NCI-H187 treated with DMSO at 0.1 percent for 48 hours (cell line): ENCODE results near the gene C1orf94.
"Not testable (repeated sequence)": the region's sequence is repeated elsewhere in the genome, so short reads cannot be mapped to it uniquely, and the experiment has no call there.

Source experiments
- DNase-seq: peaks from one replicate; lab custom pipeline; 2025; lab: John Stamatoyannopoulos, UW

C1orf94 gene

DNA sequence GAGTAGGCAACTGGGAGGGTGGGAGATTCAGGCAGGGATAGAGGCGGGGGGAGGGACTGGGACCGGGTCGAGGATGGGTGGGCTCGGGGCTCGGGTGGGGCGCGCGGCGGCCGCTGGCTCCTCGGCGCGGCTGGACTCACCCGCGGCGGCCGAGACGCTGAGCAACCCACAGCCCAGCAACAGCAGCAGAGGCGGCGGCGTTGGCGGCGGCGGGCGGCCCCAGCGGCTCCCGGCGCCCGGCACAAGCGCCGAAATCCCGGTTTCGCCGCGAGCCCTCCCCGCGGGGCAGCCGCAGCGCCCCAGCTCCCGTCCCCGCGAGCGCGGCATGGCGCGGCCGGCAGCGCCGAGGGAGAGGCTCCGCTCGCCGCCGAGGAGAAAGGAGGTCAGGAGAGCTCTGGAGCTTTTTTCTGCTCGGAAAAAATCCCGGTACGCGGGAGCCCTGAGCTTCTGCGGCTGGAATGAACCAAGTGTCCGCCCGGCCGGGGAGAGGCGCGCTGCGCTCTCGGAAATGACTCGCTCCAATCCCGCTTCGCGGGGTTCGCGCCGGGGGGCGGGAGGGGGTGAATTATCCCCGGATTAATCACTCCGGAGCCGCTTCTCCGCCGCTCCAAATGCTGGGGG is 11.8 kb upstream of the C1orf94 start, which contains the start of gene CSMD2:
Gene CSMD2 (minus strand): TSS at position 460 of the 621 bp plus-strand sequence. CDS start 133 bp downstream, at position 327.
- no peak for DNase-seq

DNA sequence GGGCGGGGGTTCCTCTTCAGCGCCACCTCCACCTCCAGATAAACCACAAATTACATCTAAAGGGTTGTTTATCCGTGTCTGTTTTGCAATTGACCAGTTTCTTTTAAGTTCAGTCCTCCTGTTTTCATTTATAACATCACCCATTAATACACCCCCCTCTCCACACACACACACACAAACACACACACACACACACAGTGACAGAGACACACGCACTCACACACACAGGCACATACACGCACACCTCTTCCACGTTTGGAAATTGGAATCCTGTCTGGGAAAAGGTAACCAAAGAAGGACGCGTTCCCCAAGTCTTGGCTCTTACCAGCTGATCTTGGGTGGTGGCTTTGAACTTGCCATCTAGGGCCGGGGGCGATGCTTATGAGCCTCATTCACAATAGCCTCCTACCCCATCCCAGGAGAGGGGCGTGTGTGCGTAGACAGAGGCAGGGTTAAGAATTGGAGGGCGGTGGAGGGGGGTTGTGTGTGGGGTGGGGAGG is 11.2 kb upstream of the C1orf94 start:
- DNase-seq = no peak

DNA sequence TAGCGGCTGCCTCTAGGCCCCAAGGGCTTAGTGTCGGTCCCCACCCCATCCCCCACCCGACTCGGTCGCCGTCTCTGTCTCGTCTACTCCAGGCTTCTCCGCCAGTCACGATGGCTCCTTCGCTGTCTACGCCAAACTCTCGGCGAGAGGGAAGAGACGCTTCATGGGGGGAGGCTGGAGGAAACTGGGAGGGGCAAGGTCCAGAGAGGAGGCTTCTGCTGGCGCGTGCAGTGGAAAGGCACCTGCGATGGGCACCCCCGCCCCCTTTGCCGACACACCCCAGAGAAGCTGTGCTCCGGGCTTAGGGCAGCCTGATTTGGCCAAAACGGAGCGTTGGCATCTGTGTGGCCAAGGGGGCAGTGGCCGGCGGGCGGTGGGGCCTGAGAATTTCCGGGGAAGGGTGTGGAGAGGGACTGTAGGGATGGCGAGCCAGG is 10.5 kb upstream of the C1orf94 start:
- no peak for DNase-seq

DNA sequence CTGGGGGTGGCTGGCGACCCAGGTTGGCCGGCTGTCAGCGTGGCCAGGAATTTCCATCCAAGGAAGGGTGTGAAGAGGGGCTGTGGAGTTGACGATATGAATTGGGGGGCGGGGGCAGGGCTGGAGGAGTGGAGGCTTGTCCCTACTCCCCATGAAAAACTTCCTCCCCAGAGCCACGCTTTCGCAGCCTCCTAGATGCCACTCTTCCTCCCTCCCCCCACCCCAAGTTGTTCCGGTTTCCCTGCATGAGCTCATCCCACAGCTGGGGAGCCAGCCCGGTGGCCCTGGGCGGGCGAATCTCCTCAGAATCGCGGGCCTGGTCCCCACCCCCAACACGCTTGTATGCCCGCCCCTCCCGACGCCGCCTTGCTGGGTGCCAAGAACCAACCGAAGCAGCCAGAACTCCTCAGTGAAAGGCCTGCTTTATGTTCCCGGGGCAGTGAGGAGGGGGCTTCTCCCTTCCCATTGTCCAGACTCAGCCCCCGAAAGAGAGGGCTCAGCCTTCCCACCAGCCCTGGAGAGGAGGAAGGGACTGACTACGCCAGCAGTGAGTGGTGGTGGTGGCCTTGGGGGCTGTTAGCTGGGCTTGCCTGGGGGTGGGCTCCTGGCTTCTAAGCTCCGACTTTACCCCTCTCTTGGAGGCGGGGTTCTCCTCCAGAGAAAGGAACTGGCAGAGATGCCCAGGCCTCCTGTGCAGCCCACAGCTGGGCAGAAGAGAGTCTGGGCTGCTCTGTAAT is 9.9 kb upstream of the C1orf94 start:
- no peak for DNase-seq

DNA sequence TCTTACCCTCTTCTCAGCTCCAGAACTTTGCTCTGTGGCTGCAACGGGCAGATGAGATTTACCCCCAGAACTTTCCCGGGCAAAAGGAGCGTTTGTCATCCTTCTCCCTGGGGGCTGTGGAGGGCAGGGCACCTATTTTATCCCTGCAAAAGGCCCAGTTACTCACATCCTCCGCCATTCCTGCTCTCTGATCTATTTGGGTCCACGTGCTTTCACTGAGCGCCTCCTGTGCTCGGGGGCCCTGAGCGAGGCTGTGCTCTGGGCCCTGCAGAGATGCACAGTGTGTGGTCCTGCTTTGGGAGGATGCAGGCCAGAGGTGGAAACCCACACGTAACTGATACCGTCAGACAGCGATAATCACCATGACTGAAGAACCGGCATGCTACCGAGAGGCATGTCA is 9.3 kb upstream of the C1orf94 start:
- no peak for DNase-seq

DNA sequence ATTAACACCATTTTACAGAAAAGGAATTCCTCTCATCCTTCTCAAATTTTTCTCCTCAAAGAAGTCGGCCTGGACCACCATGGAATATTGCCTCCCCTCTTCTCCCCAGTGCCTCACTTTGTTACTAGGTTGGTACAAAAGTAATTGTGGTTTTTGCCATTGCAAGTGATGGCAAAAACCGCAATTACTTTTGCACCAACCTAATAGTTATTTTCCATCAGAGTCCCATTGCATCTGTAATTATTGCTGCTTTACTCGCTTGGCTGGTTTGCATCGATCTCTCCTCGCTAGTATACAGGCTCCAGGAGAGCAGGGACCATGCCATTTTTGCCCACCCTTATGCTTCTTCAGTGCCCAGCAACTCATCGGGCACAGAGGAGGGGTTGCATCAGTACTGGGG is 963 bp upstream of the C1orf94 start:
- DNase-seq = no peak

DNA sequence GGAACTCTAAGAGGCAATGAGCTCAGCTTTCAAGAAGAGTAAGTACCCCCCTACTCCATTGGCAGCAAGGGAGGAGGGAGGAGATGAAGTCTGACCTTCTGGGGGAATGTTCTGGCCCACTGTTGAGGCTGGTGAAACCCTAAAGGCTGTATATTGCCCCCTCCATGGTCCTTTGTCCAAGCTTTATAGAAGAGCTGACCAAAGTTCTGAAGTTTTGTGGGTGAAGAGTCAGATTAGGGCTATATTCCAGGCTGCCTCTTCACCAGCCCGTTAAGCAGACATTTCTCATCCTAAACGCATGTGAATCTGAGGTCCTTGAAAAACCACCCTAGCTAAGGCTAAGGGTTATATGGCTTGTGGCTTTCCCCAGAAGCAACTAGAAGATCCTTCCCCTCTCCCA is 1.4 kb downstream of the C1orf94 start:
- DNase-seq = no peak

DNA sequence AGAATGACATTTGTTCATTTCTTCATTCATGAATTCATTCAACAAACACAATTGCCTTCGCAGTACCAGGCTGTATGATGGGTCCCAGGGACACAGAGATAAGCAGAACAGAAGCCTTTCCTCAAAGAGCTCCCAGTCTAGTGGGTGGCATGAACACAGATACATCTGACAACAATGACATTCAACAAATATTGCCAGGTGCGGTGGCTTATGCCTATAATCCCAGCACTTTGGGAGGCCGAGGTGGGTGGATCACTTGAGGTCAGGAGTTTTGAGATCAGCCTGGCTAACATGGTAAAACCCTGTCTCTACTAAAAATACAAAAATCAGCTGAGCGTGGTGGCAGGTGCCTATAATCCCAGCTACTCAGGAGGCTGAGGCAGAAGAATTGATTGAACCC is 6.7 kb downstream of the C1orf94 start:
- not testable (repeated sequence) for DNase-seq

DNA sequence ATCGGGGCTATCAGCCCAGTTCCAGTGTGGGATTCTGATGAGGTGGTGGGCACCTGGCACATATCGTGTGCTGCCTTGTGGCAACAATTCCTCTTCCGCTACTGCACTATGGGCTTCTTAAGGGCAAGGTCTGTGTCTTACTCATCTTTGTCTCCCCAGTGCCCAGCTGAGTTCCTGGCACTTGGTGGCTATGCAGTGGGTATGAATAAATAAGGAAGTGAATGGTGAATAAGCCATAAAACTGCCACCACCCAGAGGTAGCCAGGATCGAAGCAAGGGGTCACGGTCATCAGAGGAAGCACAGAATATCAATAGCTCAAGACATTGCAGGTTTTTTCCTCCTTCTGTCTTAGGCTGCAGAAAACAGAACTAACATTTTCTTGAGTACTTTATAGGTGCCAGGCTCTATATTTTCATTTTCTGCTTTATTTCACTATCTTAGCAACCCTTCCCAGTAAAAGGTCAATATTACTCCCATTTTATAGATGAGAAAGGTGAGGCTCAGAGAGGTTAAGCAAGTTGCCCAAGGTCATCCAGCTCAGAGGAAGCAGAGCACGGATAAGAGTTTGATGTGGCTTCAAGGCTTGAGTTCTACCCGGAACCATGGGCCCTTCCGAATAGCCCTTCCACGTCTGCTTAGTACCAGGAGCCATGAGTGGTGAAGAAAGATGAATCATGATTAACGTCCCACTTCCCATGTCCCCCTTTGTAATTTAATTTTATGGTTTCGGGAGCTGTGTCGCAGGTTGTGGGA is 10.2 kb downstream of the C1orf94 start:
- DNase-seq = no peak

DNA sequence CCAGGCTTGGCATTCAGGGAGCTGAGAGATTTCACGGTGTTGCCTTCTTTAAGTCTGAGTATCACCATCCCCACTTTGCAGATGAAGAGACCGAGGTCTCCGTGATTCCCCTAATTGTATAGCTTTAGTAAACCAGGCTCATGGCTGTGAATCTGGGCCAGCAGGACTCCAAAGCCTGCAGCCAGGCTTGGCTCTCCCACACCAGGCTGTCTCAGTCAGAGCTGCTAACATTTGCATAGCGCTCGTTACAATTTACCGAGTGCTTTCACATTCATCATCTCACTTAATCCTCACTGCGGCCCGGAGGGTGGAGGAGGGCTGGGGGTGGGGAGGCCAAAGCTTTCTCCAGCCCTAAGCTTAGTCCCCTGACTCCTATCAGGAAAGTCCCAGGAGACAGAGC is 11.7 kb downstream of the C1orf94 start:
- DNase-seq = no peak

DNA sequence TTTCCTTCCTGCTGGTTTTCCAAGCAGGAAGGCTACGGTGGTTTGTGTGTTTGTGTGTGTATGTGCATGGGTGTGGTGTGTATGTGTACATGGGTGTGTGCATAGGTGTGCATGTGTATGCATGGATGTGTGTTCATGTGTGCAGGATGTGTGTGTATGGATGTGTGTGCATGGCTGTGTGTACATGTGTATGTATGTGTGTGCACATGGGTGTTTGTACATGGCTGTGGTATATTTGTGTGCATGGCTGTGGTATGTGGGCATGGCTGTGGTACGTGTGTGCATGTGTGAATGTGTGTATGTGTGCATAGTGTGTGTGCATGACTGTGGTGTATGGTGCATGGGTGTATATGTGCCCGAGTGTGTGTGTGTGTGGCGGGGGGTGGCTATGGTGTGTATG is 12.3 kb downstream of the C1orf94 start:
- DNase-seq = no peak

DNA sequence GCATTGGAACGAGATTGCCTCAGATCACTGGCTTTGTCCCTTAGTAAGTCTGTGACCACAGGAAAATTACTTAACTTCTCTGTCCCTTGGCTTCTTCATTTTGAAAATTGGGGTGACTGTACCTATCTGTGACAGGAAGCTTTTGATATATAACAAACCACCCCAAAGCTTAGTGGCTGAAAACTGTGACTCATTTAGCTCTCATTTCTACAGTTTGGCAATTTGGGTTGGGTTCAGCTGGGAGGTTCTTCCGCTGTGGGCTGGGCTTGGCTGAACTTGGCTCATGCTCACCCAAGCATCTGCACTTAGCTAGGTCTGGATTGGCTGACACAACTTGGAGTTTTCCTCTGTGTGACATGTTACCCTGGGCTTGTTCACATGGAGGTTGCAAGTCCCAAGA is 14.0 kb downstream of the C1orf94 start:
- DNase-seq = no peak

DNA sequence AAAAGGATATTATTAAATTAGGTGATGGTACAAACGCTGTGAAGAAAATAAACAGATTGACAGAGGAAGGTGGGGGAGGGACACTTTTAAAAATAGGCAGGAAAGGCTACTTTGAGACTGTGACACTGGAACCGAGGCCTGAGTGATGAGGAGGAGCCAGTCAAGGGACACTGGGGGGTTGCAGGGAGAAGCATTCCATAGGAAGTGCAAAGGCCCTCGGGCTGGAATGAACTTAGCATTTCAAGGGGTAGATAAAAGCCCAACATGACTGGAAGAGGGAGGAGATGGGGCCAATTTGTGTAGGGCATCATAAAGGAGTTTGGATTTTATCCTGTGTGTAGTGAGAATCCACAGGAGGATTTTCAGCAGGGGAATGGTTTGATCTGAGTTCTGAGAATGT is 15.9 kb downstream of the C1orf94 start:
- no peak for DNase-seq

DNA sequence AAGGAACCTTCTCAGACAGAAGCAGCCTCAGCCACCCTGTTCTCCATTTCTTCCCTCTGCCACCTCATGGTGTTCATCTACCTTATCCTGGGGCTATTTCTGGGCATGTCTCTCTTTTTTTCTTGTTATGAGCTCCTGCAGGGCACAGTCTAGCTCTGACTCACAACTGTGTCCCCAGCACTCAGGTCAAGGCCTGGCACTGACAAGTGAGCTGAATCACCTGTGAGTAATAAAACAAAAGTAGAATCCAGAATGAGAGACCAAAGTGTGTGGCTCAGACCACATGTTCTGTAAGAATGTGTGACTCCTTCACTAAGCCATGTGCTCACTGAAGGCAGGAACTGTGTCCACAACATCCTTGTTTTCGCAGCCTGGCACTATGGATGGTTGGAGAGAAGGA is 23.2 kb downstream of the C1orf94 start:
- no peak for DNase-seq

DNA sequence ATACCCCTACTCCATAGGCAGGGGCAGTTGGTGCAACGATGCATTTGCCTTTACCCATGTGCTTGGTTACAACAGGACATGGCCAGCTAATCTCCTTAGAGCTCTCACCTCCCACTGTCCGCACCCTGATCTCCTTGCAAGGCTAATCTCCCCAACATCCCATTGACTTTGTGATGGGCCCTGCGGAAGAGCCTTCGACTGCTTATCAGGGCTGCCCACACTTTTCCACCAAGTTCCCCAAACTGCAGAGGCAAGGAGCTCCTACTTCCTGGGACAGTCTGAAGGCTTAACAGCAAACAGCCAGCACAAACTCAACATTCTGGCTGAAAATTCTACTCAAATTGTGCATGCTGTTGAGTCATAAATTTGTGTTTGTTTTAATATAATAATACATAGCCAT is 36.0 kb downstream of the C1orf94 start:
- no peak for DNase-seq

DNA sequence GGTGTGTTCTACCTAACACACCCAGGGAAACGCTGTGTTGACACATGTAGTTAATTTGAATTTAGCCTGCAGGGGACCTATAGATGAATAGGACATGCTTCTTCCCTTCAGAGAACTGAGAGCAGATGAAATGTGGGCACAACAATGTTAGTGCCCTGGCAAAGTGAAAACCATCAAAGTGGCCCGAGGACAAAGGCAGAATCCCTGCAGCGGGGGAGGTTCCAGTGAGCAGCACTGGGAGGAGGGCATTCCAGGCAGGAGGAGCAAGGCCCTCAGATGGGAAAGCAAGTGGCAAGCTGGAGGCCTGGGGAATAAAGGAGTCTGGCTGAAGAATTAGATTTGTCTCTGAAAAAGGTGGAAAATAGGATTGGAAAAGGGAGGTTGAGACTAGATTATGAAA is 37.2 kb downstream of the C1orf94 start:
- DNase-seq = no peak

DNA sequence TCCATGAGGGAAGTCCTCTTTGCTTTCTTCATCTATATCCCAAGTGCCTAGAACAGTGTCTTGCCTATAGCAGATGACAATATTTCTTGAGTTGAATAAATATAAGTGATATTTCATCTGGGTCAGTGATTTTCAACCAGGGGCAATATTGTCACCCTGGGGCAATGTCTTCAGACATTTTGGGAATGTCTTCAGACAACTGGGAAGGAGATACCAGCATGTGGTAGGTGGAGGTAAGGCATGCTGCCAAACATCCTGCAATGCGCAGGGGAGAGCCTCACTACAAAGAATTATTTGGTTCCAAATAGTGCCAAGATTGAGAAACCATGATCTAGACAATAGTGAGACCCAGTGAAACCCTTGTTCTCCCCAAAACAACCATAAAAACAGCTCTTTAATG is 54.7 kb downstream of the C1orf94 start:
- no peak for DNase-seq

DNA sequence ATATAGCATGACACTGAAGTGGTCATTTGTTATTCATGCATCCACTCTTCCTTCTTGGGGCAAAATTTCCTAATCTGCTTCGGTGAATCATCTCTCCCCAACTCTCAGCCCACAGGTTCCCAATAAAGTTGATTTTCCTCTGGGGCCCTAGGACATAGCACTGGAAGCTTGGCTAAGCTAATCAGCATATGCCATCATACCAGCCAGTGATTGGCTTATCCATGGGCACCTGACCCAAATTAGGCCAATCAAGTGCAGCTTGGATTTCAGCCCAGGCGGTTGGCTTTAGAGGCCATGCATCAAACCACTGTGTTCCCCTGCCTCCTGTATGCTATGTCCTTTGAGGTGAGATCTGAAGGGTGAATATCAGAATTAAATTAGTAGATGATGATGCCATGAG is 58.9 kb downstream of the C1orf94 start:
- DNase-seq = no peak

DNA sequence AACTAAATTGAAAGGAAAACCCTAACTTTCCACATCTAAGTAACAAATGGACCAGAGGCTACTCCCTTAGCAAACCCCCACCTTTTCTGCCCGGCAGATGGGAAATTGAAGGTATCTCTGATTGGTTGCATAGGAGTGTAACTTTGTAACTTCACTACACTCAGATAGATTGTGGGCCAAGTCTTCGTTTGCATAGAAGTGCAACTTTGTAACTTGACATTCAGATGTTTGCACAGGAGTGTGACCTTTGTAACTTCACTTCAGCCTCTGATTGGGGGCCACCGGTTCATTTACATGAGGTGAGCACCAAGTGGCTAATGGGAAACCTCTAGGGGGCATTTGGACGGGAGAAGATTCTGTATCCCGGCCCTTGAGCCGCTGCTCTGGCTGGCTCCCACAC is 59.4 kb downstream of the C1orf94 start:
- no peak for DNase-seq

DNA sequence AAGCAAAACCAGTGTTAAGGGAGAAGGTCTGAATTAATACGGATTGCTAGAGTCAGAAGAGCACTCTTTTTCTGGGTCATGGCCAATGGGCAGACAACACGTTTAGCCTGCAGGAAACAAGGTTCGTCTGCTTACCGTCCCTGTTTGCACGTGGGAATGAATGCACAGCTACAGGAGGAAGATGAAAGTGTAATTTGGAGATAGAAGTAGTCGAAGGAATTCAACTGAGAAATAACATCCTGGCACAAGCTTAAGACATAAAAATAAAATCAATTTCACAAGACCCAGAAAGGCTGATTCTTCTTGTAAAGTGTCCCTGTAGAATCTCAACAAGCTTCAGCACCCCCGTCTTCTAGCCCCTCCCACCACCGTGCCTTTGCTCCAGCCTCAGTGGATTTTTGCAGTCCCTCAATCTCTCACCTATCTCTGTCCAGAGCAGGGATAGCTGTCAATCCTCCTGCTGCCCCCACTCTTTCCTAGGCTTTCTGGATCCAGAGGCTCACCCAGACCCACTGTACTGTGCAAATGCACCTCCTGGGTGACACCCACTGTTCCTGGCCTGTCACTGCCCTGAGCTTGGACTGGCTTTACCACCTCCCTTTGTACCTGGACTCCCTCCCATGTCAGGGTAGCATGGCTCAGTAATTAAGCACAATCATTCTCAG is 60.6 kb downstream of the C1orf94 start:
- DNase-seq = no peak

DNA sequence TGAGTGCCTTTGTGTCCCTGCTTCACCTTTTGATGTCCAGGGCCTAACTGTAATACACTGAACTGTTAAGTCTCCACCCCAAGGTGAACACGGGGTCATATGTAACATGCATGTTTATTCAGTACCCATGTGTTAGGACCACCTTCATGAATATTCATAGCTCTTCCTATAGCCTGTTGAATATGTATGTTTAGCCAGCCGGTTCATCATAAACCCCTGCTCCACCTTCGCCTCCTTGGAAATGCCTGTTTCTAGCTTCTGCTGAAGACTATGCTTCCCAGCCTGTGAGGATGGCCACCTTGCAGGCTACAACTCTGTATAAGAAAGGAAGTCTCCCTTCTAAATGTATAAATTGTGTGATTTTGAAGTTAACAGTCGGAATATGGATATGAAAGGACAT is 69.3 kb downstream of the C1orf94 start:
- DNase-seq = no peak

DNA sequence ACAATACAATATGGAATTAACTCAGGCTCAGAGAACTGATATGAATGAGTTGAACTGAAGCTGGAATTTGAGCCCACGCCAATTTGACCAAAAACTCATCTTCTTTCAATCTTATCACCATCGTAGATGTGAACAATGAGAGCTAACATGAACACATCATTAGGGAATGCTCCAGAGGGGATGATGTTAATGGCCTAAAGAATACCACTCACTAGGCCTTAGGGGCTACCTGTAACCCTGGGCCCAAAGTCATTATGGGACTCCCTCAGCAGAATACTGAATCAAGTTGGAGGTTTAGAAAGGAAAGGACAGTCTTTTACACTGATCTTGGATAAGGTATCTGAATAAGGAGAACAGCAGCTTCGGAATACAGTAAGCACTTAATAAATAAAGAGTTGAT is 73.6 kb downstream of the C1orf94 start:
- no peak for DNase-seq
